GM18867 (cell line): ENCODE measurements around the gene COL18A1.

Source experiments
- ATAC-seq: cut with Tn5 transposase; IDR thresholded peaks from one replicate; pipeline ENCODE4 v1.9.1; 2021; ENCODE audit warnings: mild to moderate bottlenecking, moderate library complexity; ENCODE audit not compliant: unreplicated experiment

Gene COL18A1

GRCh38 chr21:45396620-45396995 is 8.4 kb upstream of the COL18A1 start:
- no peak for ATAC-seq

- ATAC-seq: no peak
These were observed 7.6 kb upstream of the COL18A1 start for GRCh38 chr21:45397381-45397780.

- no peak for ATAC-seq
These were observed 3.9 kb upstream of the COL18A1 start for GRCh38 chr21:45401054-45401518.

GRCh38 chr21:45401916-45402900 is 2.8 kb upstream of the COL18A1 start:
- no peak for ATAC-seq

- no peak for ATAC-seq
These were observed 1.7 kb upstream of the COL18A1 start for GRCh38 chr21:45403133-45403824.

- ATAC-seq: no peak
These were observed 888 bp upstream of the COL18A1 start for GRCh38 chr21:45403825-45404729.

GRCh38 chr21:45405271-45405818 is 380 bp downstream of the COL18A1 start:
- ATAC-seq: no peak

- ATAC-seq: no peak
These were observed 1.1 kb downstream of the COL18A1 start for GRCh38 chr21:45405819-45406762.

GRCh38 chr21:45406801-45407628 is 2.0 kb downstream of the COL18A1 start:
- ATAC-seq: no peak

- no peak for ATAC-seq
These were observed 2.8 kb downstream of the COL18A1 start for GRCh38 chr21:45407629-45408247.

- ATAC-seq: no peak
These were observed 3.4 kb downstream of the COL18A1 start for GRCh38 chr21:45408271-45408791.

GRCh38 chr21:45408801-45409261 is 3.9 kb downstream of the COL18A1 start:
- no peak for ATAC-seq

- no peak for ATAC-seq
These were observed 4.6 kb downstream of the COL18A1 start for GRCh38 chr21:45409466-45410150.

GRCh38 chr21:45410151-45410864 is 5.3 kb downstream of the COL18A1 start:
- no peak for ATAC-seq

GRCh38 chr21:45410865-45411809 is 6.2 kb downstream of the COL18A1 start:
- ATAC-seq: no peak
